ENCODE data around the gene CDKN2B-AS1.

CDKN2B-AS1 gene

GRCh38 chr9:22098643-22099332 lies 104.2 kb downstream of the CDKN2B-AS1 start:
- no peak for DNase-seq

- no peak for DNase-seq
These were observed 106.0 kb downstream of the CDKN2B-AS1 start for GRCh38 chr9:22100626-22101025.

GRCh38 chr9:22102146-22103053 lies 107.8 kb downstream of the CDKN2B-AS1 start:
- no peak for DNase-seq

GRCh38 chr9:22103685-22104575 lies 109.3 kb downstream of the CDKN2B-AS1 start:
- no peak for DNase-seq

- no peak for DNase-seq
These were observed 110.6 kb downstream of the CDKN2B-AS1 start for GRCh38 chr9:22105005-22105722.

- DNase-seq = no peak
These were observed 112.8 kb downstream of the CDKN2B-AS1 start for GRCh38 chr9:22107202-22108045.

GRCh38 chr9:22108581-22109370 lies 114.2 kb downstream of the CDKN2B-AS1 start:
- no peak for DNase-seq

GRCh38 chr9:22111176-22111953 lies 116.8 kb downstream of the CDKN2B-AS1 start:
- DNase-seq = no peak

GRCh38 chr9:22111954-22112247 lies 117.3 kb downstream of the CDKN2B-AS1 start:
- no peak for DNase-seq

- DNase-seq = no peak
These were observed 118.6 kb downstream of the CDKN2B-AS1 start for GRCh38 chr9:22112870-22113821.

GRCh38 chr9:22114956-22115355 lies 120.4 kb downstream of the CDKN2B-AS1 start:
- DNase-seq = no peak

GRCh38 chr9:22116758-22117157 lies 122.2 kb downstream of the CDKN2B-AS1 start:
- no peak for DNase-seq

- no peak for DNase-seq
These were observed 123.2 kb downstream of the CDKN2B-AS1 start for GRCh38 chr9:22117511-22118384.

GRCh38 chr9:22118810-22119521 lies 124.4 kb downstream of the CDKN2B-AS1 start:
- no peak for DNase-seq

- DNase-seq = no peak
These were observed 125.0 kb downstream of the CDKN2B-AS1 start for GRCh38 chr9:22119522-22120158.

- no peak for DNase-seq
These were observed 125.6 kb downstream of the CDKN2B-AS1 start for GRCh38 chr9:22120159-22120549.
